HTR-8/SVneo (cell line): ENCODE measurements around the gene NTN3.

Experiments
- DNase-seq: peaks from one replicate; pipeline ENCODE4 v3.0.0; 2011; ENCODE audit warnings: low spot score, mixed read lengths; ENCODE audit not compliant: insufficient read length
- FAIRE-seq: peaks from 2 replicates; lab custom pipeline; 2011; peaks lifted over from hg19 to GRCh38; lab: Jason Lieb, UNC

NTN3 gene

DNA sequence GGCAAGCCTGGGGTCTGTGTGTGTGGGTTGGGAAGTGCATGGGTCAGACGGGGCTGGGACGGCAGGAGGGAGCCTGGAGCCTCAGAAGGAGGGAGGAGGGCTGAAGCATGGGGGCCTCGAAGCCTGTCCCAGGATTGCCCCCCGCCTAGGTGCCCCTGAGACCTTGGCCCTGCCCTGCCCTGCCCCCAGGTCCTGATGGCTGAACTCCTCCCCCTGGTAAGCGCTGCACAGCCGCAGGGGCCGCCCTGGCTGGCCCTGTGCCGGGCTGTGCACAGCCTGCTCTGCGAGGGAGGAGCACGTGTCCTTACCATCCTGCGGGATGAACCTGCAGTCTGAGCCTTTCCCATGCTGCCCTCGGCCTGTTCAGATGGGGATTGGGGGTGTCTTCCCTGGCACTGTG is 6.8 kb upstream of the NTN3 start:
- FAIRE-seq = no peak
- DNase-seq = no peak

DNA sequence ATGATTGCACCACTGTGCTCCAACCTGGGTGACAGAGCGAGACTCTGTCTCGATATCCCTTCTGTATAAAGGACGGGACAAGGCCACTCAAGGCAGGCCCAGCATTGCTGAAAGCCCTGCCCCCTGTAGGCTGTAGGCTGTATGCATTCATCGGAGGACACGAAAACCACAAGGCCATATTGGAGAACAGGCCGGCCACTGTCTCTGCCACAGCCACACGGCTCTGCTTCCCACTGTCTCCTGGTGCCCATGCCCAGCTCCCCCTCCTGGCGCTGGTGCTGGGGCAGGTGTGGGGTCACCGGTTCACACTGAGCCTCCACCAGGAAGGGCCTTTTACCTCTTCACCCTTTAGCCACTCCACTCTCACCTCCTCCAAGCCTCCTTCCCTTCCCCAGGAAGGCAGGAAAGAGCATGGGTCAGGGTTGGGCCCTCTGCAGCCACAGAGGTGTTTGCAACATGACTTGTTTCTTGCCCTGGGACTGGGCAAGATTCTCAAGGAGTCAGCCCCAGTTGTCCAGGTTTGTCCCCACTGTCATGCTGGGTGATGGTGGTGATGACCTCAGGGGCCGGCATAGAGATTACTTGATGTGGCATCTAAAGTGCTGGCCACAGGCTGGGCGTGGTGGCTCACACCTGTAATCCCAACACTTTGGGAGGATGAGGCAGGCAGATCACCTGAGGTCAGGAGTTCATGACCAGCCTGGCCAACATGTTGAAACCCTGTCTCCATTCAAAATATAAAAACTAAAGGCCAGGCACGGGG is 5.3 kb upstream of the NTN3 start:
- DNase-seq = no peak
- FAIRE-seq = peak; percentile 16

DNA sequence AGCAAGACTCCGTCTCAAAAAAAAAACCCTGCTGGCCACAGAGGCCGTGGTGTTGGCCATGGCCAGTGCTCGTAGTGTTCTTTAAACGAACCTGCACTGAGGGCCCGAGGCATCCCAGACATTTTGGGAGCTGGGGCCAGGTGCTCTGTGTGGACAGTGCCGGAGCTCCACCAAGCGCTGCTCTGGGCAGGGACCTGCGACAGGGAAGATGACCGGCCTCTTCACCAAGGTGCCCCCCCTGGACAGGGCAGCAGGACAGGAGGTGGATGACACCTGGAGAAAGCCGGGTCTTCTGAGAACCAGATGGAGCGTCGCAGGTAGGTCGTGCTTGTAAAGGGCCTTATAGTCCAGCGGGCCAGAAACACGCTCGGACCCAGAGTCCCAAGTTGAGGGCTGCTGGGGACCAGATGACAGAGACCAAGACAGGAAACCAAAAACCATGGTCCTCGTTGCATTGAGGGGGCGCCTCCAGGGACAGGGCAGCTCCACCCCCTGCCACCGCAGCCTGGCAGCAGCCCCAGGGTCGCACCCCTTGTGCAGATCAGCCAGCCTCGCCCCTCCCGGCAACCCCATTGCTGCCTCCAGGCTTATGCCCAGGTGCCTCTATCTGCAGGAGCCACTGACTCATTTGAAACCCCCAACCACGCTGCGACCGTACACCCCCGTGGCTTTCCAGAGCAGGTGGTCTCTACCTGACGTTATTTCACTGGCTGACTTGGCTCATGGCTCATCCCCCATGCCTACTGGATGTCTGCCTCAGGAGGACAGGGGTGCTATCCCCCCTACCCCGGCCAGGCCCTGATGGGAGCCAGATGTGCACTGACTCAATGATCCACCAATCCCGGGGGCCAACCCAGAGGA is 4.2 kb upstream of the NTN3 start:
- DNase-seq (no peak), FAIRE-seq (no peak)

DNA sequence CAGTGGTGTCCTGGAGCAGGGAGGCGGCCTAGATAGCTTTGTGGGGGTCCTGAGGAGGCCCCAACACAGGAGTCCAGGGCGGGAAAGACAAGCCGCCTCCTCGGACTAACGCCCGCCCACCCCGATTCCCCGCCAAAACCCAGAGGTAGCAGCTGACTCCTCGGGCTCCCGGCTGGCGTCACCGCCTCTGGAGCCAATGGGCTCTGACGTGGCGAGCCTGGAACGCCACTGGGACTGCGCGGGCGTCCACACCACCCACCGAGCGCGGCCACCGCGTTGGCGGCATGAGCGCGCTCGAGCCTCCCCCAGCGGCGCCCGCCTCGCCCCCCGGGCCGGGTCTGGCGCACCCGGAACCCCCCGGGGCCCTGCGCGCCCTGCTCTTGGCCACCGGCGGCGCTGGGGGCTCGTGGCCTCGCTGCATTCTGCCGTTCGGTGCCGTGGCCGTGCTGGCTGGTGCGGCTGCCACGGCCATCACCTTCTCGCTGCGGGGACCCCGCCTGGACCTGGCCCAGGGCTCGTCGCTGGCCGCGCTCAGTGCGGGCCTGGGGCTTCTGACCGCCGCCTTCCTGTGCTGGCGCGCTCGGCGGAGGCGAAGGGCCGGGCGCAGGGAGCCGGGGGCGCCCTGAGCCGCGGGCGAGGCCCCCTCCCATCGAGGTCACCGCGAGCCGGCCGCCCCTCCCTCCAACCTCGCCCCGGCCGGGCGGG is 3.4 kb upstream of the NTN3 start:
- FAIRE-seq (peak; percentile 46), DNase-seq (peak; percentile 78)

DNA sequence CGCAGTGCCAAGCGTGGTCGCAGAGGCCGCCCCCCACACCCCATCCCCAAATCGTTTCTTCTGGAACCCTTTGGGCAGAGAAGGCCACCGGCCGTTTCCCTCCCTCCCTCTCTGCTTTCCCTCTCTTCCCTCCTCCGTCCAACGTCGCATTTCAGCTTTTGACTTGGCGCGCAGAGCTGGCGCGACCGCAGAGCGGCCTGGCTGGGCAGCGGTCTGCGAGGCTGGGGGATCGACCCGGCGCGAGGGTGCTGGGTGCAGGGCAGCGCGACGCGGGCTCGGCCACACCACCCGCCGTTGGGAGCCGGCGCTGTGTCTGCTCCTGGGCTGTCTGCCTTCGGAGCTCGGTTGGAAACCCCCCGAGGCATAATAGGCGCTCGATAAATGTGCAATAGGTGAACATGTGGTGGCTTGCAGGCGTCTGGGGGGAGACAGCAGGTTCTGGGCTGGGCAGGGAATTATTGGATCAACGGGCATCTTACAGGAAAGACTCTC is 2.8 kb upstream of the NTN3 start:
- FAIRE-seq (peak; percentile 55), DNase-seq (no peak)

DNA sequence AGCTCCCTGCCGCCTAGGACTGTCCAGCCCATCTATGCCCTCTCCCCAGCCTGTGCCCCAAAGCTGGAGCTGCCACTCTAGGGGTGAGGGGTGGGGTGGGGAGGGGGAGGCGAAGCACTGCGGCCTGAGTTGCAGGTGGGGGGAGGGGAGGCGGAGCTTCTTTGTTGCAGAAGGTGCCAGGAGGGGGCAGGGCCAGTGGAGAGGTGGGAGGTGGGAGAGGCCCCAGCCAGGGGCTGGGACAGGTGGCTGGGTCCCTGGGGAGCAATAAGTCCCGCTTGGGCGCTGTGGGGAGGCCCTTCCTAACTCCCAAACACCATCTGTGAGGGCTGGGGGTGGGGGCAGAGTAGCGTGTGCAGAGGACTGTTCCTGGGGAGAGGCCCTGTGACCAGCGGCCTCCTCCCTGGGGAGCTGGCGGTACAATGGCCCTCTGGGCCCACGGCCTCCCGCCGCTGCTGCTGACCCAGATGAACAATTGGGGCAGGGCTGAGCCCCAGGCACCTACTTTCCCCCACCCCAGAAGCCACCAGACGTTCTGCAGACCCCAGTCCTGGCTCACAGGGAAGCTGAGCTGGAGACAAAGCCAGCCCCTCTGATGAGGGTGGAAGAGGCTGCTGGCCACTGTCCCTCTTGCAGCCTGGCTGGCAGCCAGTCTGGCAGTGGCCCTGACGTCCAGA is 2.2 kb upstream of the NTN3 start:
- FAIRE-seq (peak; percentile 16), DNase-seq (no peak)

DNA sequence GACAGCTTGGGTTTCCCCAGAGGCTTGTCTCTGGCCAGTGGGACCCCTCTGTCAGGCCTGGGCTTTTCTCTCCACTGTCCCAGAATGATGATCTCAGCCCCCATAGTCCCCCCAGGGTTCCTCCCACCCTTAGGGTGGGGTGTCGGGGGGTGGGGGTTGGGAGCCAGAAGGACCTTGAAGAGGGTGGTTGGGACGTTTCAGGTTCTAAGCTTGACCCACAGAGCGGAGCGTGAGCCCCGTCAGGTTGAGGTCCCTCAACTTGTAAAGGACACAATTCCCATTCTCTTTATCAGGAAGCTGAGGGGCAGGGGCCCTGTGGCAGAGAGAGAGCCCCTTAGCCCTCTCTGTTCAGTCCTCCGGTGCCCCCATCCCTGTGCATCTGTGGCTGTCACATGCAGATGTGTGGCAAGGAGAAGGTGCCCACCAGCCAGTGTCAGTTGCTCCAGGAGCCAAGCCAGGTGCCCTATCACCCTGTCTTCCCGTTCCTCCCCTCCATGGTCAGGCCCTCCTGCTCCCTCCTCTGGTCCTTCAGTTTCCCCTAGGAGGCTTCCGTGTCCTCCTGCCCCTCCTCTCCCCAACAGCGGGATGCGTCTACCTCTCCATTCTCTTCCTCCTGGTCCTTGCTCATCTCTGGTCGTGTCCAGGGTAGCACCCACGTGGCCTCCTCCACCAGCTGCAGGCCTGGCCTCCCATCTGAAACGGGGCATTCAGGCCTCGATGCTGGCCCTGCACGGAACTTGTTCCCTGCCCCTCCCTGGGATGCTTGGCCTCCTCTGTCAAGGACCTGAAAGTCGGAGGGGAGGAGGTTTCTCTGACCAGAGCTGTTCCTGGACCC is 1.5 kb upstream of the NTN3 start:
- DNase-seq (no peak), FAIRE-seq (peak; percentile 36)

DNA sequence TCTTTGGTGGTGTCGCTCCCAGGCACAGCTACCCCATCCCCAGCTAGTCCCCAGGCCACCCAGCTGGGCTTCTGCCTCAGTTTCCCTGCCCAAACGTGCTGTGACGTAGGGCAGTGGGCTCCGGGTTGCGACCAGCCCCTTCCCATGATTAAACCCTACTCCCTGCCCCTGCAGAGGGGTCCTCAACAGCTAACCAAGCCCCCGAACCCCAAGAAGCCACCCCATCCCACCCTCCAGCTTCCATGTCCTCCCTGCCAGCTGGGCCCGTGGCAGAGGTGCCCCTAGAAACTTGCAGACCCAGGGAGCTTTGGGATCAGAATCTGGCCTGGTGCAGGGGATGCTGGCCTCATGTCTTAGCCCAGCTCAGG is 879 bp upstream of the NTN3 start:
- DNase-seq (no peak), FAIRE-seq (no peak)

DNA sequence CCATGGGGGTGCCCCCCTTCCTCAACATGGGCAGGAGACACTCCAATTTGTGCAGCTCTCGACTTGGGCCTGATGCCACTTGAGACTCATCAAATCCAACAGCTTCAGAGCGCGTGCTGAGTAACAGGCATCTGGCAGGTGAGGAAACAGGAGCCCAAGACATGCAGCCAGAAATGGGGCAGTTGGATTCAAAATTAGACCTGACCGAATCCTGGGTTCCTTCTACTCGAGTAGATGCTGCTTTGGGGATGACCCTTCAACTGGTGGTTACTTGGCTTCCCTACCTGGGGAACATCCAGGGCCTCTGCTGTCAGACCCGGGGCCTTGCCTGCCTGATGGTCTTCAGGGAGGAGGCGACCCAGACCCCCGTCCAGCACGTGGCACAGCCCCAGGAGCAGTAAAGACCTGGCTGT is 488 bp upstream of the NTN3 start:
- no peak for DNase-seq
- no peak for FAIRE-seq

DNA sequence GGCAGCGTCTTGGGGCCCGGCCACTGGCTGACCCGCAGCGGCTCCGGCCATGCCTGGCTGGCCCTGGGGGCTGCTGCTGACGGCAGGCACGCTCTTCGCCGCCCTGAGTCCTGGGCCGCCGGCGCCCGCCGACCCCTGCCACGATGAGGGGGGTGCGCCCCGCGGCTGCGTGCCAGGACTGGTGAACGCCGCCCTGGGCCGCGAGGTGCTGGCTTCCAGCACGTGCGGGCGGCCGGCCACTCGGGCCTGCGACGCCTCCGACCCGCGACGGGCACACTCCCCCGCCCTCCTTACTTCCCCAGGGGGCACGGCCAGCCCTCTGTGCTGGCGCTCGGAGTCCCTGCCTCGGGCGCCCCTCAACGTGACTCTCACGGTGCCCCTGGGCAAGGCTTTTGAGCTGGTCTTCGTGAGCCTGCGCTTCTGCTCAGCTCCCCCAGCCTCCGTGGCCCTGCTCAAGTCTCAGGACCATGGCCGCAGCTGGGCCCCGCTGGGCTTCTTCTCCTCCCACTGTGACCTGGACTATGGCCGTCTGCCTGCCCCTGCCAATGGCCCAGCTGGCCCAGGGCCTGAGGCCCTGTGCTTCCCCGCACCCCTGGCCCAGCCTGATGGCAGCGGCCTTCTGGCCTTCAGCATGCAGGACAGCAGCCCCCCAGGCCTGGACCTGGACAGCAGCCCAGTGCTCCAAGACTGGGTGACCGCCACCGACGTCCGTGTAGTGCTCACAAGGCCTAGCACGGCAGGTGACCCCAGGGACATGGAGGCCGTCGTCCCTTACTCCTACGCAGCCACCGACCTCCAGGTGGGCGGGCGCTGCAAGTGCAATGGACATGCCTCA is 773 bp downstream of the NTN3 start:
- DNase-seq = no peak
- no peak for FAIRE-seq

DNA sequence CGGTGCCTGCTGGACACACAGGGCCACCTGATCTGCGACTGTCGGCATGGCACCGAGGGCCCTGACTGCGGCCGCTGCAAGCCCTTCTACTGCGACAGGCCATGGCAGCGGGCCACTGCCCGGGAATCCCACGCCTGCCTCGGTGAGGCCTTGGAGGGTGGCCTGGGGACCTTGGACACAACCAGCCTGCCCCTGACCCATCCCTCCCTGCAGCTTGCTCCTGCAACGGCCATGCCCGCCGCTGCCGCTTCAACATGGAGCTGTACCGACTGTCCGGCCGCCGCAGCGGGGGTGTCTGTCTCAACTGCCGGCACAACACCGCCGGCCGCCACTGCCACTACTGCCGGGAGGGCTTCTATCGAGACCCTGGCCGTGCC is 1.4 kb downstream of the NTN3 start:
- FAIRE-seq = peak; percentile 36

DNA sequence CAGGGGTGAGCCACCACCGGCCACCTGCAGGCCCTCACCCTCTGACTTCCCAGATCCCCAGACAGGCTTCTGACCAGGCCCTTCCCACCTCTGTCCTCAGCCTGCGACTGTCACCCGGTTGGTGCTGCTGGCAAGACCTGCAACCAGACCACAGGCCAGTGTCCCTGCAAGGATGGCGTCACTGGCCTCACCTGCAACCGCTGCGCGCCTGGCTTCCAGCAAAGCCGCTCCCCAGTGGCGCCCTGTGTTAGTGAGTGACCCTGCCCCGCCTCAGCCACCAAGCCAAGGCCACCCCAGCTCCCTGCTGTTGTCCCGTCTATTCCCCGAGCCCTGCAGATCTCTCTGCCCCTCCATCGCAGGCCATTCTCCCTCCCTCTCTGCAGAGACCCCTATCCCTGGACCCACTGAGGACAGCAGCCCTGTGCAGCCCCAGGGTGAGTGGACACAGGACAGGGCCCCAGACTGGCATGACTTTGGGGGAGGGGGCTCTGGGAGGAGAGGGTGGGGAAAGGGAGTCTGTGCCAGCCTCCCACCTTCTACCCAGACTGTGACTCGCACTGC is 1.9 kb downstream of the NTN3 start:
- DNase-seq = no peak
- no peak for FAIRE-seq

More for the DNA sequence above, 1.4 kb downstream of the NTN3 start:
- no peak for DNase-seq

DNA sequence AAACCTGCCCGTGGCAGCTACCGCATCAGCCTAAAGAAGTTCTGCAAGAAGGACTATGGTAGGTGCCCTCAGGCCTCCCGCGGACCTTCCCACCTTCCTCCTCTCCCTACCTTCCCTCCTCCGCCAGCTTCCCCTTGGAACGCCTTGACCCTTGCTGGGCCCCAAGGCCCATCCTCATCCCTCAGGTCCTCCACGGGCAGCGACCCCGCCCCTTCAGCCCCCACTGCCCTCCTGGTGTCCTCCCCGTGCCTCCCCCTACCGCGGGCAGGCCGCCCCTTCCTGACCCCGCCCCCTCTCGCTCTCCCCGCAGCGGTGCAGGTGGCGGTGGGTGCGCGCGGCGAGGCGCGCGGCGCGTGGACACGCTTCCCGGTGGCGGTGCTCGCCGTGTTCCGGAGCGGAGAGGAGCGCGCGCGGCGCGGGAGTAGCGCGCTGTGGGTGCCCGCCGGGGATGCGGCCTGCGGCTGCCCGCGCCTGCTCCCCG is 2.4 kb downstream of the NTN3 start:
- no peak for DNase-seq
- peak; percentile 81 for FAIRE-seq

DNA sequence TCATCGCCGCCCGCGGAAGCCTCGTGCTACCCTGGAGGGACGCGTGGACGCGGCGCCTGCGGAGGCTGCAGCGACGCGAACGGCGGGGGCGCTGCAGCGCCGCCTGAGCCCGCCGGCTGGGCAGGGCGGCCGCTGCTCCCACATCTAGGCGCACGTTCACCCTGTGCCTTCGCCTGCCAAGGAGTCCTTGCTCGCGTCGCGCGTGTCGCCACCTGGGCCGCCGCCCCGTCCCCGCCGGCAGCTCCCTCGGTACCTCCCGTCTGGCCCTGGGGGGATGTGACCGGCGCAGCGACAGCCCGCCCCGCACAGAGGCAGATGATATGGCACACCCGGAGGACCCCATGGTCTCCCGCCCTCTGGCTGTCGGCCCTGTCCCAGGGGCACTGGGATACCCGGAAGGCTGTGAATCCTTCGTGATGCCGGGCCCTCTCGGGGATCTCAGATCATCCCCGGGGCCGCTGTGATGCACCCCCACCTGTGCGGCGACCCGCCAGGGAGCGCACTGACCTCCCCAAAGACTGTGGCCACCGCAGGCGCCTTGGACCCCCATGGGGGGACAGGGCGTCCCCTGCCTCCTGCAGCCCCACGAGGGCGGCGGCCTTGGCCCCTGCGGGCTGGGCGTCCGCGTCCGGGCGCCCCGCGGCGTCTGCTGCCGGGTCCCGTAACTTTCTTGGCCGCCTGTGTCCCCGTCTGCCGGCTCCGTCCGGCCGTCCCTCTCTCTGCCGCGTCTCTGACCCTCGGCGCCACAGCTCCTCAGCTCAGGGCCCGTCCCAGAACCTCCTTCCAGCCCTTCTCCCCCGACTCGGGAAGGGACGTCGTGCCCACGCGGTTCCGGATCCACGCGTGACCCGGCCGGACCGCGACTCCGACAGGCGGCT is 3.1 kb downstream of the NTN3 start:
- FAIRE-seq (peak; percentile 40), DNase-seq (no peak)

DNA sequence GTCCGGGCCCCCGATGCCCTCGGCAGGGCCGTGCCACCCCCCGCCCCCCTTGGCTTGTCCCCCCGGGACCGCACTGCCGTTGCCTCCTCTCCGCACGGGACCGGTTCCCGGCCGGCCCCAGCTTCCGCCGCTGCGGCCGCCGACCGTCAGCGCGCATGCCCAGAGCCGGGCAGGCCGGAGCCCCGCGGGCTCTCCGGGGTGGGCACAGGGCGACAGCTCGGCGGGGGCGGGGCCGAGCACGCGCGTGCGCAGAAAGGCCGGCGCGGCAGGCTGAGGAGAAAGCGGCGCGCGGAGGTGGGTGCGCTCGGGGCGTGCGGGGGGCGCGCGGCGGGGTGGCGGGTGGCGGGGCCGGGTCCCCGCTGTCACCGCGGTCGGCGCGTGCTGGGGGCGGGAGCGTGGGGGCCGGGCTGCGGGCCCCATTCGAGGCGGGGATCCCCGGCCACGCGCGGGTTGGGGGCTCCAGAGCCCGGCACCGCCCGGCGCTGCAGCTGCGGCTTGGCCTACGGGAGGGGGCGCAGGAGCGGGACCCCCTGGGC is 3.8 kb downstream of the NTN3 start, which contains the start of gene TBC1D24:
Gene TBC1D24, plus strand, starts transcription at position 251 of the 536 bp plus-strand sequence. CDS start 21,022 bp downstream, outside the sequence.
- peak; percentile 96 for DNase-seq
- FAIRE-seq = peak; percentile 95

DNA sequence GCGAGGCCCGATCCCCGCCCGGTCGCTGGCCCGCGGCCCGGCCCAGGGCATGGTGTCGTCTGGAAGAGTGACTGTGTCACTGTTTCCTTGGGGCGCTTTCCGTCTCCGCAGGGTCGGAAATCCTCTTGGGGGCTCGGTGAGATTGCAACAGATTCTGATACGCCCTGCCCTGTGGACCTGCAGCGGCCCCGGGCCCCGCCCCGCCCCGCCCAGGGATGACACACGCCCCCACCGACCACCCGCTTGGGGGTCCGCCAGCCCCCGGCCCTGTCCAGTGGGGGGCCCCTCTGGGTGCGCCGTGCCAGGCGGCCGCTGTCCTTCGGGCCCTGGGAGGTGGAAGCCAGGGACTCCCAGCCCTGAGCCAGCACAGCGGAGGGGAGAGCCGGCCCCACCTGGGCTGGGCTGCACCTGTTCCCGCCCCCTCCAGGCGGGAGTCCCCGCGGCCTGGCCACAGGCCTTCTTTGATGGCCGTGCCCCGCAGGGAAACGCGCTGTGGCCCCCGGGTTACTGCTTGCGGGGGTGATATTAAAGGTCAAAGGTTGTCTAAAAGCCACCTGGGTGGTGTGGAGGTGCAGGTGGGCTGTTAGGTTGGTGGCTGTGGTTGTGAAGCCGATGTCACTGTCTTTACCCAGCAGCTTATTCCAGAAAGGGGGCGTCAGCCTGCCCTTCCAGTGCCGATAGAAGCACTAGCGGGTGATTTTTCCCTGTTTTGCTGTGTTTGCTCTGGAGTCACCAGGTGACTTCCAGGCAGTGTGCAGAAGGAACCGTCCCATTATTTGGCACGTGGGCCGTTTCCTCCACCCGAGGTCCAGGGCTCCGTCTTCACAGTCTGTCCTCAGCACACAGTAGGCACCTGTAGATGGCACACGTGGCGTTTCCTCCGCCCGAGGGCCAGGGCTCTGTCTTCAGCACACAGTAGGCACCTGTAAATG is 4.6 kb downstream of the NTN3 start:
- DNase-seq (no peak), FAIRE-seq (no peak)
